HG02870 (cell line): ENCODE measurements around the gene CTNNBIP1.

Experiments
- ATAC-seq: cut with Tn5 transposase; IDR thresholded peaks from one replicate; pipeline ENCODE4 v1.9.1; 2021; ENCODE audit warnings: mild to moderate bottlenecking, moderate library complexity; ENCODE audit not compliant: unreplicated experiment

Gene CTNNBIP1

DNA sequence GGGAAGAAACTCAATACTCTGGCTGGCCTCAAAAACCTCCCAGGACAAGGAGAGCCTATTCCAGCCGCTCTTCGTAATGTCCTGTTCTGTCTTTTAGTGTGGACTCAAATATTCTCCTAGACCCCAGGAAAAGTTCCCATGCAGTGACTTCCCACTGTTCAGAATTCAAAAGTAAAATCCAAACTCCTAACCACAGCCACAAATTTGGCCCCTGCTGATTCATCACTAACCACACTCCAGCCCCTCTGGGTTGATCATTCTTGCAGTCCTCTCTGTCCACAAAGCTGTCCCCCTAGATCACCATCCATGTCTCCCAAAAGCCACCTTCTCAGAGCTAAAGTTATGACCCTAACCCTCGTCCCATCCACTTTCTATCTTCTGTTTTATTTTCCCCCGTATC, 5.1 kb downstream of the CTNNBIP1 start:
- no peak for ATAC-seq

DNA sequence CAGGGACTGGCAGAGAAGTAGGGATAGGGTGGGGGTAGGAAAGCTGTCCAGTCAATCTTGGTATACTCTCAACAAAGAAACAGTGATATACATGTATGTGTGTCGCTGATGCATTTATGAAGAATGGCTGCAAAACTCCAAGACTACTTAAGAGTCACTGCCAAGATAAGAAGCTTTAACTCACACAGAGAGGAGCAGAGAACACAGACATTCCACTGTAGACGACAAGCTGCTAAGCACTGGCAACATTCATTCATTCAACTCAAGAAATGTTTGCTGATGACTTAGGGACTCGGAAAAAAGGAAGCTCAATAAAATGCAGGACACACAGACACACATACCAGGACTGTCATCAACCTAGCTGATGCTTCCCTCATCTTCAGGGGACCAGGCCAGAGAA, 5.5 kb downstream of the CTNNBIP1 start:
- ATAC-seq: no peak

DNA sequence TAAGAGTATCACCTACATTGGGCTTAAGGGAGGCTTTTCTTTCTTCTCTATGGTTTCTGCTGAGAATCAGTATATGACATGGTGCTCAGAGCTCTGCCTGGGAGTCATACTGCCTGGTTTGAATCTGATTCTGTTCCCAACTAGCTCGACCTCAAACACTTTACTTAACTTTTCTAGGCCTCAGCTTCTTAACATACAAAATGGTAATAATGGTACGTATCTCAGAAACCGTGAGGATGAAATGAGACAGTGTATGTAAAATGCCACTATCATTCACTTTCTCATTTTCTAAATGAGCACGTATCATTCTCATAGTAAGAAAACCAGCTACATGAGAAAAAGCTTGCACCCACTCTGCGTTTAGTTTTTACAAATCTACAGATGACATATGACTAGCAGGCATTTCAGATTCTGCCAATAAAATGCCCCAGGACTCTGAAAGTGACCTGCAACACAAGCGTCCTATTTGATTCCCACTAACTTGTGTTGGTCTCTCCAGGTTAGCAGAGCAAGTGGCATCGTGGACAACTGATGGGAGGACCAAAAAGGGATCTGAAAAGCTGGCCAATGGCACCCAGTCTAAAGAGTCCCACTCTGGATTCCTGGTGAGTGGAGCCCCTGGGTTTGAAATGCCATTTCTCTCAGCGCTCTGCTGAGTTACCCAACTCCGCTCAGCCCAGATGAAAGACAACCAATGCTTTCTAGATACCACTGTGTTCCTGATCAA, 6.1 kb downstream of the CTNNBIP1 start:
- ATAC-seq: peak; percentile 64

DNA sequence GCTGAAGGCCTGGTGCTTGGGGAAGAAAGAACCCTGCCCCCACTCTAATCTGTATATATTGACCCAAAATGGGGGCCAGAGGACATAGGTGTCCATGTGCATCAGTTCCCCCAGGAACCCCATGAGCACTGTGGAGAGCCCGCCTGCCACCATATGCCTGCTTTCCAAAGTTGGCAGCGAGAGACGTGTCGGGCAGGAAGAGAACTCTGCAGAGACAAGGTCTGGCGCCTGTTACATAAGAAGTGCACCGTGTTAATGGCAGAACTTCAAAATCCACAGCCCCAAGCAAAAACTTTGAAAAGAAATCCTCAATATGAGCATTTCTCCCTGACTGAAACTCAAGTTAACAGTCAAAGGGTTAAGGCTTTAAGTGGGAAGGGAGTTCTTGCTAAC, 8.0 kb downstream of the CTNNBIP1 start:
- no peak for ATAC-seq

- ATAC-seq: no peak
These were observed 8.7 kb downstream of the CTNNBIP1 start for GRCh38 chr1:9901148-9902059.

DNA sequence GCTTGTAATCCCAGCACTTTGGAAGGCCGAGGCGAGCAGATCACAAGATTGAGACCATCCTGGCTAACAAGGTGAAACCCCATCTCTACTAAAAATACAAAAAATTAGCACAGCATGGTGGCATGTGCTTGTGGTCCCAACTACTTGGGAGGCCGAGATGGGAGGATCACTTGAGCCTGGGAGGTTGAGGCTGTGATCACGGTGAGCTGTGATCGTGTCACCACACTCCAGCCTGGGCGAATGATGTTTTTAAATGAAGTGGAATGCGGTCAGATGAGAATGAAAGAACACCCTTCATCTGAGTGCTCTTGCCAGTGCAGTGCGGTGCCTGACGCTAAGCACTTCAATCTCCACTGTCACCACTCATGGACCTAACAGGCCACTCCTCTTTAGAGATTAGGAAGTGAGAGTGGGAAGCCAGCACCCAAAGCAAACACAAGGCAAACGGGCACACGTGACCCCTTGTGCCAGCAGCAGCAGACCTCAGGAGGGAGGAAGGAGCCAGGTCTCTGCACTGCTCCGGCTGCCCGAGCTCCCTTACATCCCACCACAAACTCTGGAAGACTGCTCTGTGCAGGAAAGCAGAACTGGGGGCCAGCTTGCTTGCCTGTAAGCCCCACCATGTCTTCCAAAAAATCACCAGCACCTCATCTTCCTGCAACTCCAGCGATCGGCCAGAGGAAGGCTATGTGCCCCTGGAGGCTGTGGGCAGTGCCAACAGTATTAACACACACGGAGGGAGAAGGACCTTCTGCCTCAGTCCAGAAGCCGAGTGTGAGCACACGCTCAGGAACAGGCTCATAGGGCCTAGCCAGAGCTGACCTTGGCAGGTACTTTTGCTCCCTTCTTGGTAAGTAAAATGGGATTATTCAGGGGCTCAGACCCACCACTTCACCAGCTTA, 9.7 kb downstream of the CTNNBIP1 start:
- no peak for ATAC-seq

DNA sequence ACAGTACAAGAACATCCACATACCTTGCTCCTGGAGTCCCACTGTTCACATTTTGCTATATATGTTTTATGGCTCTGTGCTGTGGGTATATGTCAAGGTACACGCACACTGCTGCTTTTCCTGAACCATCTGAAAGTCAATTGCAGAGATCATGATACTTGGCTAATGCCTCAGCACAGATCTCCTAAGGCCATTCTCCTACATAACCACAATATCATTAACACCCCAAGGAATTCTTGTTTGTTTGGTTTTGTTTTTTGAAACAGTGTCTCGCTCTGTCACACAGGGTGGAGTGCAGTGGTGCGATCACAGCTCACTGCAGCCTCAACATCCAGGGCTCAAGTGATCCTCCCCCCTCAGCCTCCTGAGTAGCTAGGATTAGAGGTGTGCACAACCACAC, 16.0 kb downstream of the CTNNBIP1 start:
- no peak for ATAC-seq

GRCh38 chr1:9892563-9893528, 17.2 kb downstream of the CTNNBIP1 start:
- no peak for ATAC-seq

- ATAC-seq: no peak
These were observed 18.9 kb downstream of the CTNNBIP1 start for GRCh38 chr1:9891207-9891606.

- no peak for ATAC-seq
These were observed 19.8 kb downstream of the CTNNBIP1 start for GRCh38 chr1:9890224-9890731.

GRCh38 chr1:9889411-9889810, 20.7 kb downstream of the CTNNBIP1 start:
- ATAC-seq: no peak

DNA sequence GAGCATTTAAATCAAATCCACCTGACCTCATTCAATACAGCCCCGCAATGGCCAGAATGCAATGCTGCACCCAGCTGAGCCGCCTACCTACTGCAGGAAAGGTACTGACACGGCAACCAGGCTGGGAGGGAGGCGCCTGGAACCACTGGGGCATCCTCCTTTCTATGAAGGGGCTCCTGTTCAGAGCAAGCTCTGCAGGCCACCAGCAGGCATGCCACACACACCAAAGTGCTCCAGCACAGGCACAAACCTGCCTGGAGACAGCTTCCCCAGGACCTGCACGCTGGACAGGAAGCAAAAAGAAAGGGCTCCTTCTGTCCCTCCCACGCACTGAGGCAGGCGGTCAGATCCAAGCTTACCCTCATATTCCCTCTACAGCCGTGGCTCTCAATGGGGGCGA, 21.2 kb downstream of the CTNNBIP1 start:
- ATAC-seq: no peak

GRCh38 chr1:9887070-9887469, 23.0 kb downstream of the CTNNBIP1 start:
- ATAC-seq: no peak

GRCh38 chr1:9886092-9886742, 23.9 kb downstream of the CTNNBIP1 start:
- ATAC-seq: no peak

DNA sequence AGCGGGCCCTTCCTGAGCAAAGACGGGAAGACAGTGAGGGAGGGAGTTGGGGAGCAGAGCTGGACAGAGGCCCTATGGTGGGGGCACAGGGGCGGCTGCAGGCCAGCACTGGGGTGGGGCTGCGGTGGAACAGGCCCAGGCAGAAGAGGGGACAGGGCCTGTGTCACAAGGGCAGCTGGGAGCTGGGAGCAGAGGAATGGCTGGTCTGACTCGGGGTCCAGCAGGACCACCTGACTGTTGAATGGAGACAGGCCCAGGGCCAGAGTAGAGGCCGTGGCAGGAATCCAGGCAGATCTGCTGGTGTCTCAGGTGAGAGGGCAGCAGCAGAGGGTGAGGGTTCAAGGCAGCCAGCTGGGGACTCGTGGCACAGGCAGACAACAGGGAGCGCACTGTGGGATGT, 25.3 kb downstream of the CTNNBIP1 start:
- ATAC-seq: no peak

- no peak for ATAC-seq
These were observed 26.3 kb downstream of the CTNNBIP1 start for GRCh38 chr1:9883585-9884449.

GRCh38 chr1:9882945-9883303, 27.1 kb downstream of the CTNNBIP1 start:
- ATAC-seq: no peak

- ATAC-seq: no peak
These were observed 27.6 kb downstream of the CTNNBIP1 start for GRCh38 chr1:9882296-9882944.
